ENCODE measurements around the gene ITPRID2. TPM values are rescaled to one million over a fixed set of nuclear protein-coding genes. Genes with fewer than 3 reads are reported as not detected.

ITPRID2 gene
- total and polyA plus RNA-seq, 2 of the 13 experiments (the other 11 are each of a cell fraction or from before 2014, with no cell fraction given): 44.8 to 62.3 TPM

GRCh38 chr2:181978351-181979150 is 87.0 kb downstream of the ITPRID2 start (continued):
- TF ChIP-seq USF2 (IDR thresholded peaks at IDR 0.05; ENCODE audit: low read depth, low read length) (no peak), USF2 (CRISPR knock-in tag; IDR thresholded peaks at IDR 0.05; ENCODE audit: borderline replicate concordance) (no peak), ZNF574 (CRISPR knock-in tag; IDR thresholded peaks at IDR 0.05) (no peak)

Other genes with a start within 250 kb of the ITPRID2 start
- gene CERKL, start 234.6 kb upstream of the ITPRID2 start, total RNA-seq (2016; rRNA removed; fragmentation: Illumina TruSeq; extraction: Trizol): not detected in 2 replicates
- not detected in 2 replicates for gene CERKL, start 234.6 kb upstream of the ITPRID2 start, polyA plus RNA-seq (2011; rRNA removed)
- gene NEUROD1, start 211.2 kb upstream of the ITPRID2 start, total RNA-seq (2016; rRNA removed; fragmentation: Illumina TruSeq; extraction: Trizol): not detected in 2 replicates
- gene NEUROD1, start 211.2 kb upstream of the ITPRID2 start, polyA plus RNA-seq (2011; rRNA removed): not detected in 2 replicates
- 1.5 and 2.4 TPM in 2 replicates for gene PPP1R1C, start 94.1 kb downstream of the ITPRID2 start, total RNA-seq (2016; rRNA removed; fragmentation: Illumina TruSeq; extraction: Trizol)
- 2.9 and 3.5 TPM in 2 replicates for gene PPP1R1C, start 94.1 kb downstream of the ITPRID2 start, polyA plus RNA-seq (2011; rRNA removed)